Measurements from ENCODE around the gene ANKDD1A.

The ANKDD1A gene

GRCh38 chr15:64895285-64896065 lies 16.2 kb upstream of the ANKDD1A start:
- in situ Hi-C loops (cut with MboI; ENCODE audit: low sequenced_read_pairs) = no loop called here

DNA sequence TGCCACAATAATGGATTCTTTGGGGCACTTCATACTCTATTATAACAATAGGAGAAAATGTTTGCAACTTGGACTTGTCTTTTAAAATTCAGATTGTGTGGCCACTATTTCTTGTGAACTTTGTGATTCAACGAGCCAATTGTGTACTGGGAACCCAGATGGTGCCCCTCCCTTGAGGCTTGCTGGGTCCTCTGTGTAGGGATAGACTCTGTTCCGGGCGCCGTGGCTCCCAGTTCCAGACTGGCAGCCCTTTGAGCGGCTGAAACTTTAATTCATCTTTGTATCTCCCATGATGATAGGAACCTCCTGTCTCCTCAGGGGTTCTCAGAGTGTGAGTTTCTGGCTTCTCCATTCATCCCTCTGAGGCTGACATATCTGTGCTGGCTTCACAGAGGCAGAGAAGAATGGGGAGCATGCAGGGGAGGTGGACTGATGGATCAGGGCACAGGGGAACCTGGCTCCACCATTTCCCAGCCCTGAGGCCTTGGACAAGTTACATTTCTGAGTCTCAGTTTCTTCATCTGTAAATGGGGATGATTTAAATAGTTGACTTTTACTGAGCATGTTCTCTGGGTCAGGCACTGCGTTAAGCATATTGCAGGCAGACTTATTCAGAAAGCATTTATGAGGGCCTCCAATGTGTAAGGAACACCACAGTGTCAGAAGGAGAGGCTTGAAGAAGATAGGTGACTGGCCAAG lies 15.2 kb upstream of the ANKDD1A start:
- in situ Hi-C loops (cut with MboI; ENCODE audit: low sequenced_read_pairs) = no loop called here

GRCh38 chr15:64897345-64897985 lies 14.2 kb upstream of the ANKDD1A start:
- in situ Hi-C loops (cut with MboI; ENCODE audit: low sequenced_read_pairs) = no loop called here

DNA sequence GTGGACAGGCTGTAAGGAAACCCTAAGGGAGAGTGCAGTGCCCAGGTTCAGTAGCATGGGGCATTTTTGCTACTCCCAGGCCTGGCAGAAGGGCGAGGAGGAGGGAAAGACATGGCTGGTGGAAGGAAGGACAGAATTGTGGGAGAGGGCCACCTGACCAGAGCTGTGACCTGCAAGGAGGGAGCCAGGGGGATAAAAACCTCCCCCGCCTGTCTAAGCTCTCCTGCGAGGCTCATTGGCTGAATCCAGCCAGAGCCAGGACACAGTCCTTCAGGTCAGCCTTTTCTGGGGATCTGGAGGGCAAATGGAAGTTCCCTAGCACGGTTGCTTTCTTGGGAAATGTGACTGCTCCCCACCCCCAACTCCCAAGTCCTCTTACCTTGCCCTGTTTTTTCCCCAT lies 13.3 kb upstream of the ANKDD1A start:
- in situ Hi-C loops (cut with MboI; ENCODE audit: low sequenced_read_pairs) = no loop called here

GRCh38 chr15:64901141-64901540 lies 10.6 kb upstream of the ANKDD1A start:
- in situ Hi-C loops (cut with MboI; ENCODE audit: low sequenced_read_pairs) = loop anchor here (10.0 kb wide), 1 partner anchor 166 kb away; no protein-coding TSS in a partner anchor

DNA sequence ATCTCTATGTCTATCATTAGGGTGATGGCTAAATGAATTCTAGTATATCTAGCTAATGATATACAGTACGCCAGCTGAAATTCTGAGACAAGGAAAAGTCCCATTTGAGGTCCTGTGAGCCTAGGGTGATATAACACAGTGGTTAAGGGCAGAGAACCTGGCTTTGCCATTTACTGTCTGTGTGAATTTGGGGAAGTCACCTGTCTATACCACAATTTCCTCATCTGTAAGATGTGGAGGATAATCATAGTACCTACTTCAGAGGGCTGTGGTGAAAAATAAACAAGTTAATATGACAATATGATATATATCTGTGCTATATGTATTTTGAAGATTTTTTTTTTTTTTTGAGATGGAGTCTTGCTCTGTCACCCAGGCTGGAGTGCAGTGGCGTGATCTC lies 9.8 kb upstream of the ANKDD1A start:
- in situ Hi-C loops (cut with MboI; ENCODE audit: low sequenced_read_pairs) = loop anchor here (10.0 kb wide), 1 partner anchor 167 kb away; no protein-coding TSS in a partner anchor

GRCh38 chr15:64902863-64903262 lies 8.8 kb upstream of the ANKDD1A start:
- in situ Hi-C loops (cut with MboI; ENCODE audit: low sequenced_read_pairs) = loop anchor here (10.0 kb wide), 1 partner anchor 168 kb away; no protein-coding TSS in a partner anchor

GRCh38 chr15:64903326-64903950 lies 8.3 kb upstream of the ANKDD1A start:
- in situ Hi-C loops (cut with MboI; ENCODE audit: low sequenced_read_pairs) = loop anchor here (10.0 kb wide), 1 partner anchor 169 kb away; no protein-coding TSS in a partner anchor

DNA sequence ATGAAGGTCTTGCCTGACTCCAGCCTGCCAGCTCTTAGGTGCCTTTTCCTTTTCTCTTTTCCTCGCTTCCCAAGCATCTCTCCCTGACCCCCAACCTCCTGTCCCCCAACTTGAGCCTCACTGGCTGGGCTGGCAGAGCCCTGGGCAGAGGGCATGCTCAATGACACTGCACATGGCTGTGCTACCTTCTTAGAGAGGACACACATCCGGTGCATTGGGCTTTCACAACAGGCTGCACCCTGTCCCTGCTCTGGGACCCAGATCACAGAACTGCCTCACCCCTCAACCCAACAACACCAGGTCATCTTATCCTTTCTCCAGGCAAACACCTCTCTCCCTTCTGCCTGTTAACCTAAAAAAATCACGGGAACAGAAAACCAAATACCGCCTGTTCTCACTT lies 7.5 kb upstream of the ANKDD1A start:
- in situ Hi-C loops (cut with MboI; ENCODE audit: low sequenced_read_pairs) = loop anchor here (10.0 kb wide), 1 partner anchor 169 kb away; no protein-coding TSS in a partner anchor

- in situ Hi-C loops (cut with MboI; ENCODE audit: low sequenced_read_pairs) = loop anchor here (10.0 kb wide), 1 partner anchor 170 kb away; no protein-coding TSS in a partner anchor
Measured at GRCh38 chr15:64905119-64905831, 6.4 kb upstream of the ANKDD1A start.

GRCh38 chr15:64905941-64906340 lies 5.8 kb upstream of the ANKDD1A start:
- in situ Hi-C loops (cut with MboI; ENCODE audit: low sequenced_read_pairs) = loop anchor here (10.0 kb wide), 1 partner anchor 171 kb away; no protein-coding TSS in a partner anchor

DNA sequence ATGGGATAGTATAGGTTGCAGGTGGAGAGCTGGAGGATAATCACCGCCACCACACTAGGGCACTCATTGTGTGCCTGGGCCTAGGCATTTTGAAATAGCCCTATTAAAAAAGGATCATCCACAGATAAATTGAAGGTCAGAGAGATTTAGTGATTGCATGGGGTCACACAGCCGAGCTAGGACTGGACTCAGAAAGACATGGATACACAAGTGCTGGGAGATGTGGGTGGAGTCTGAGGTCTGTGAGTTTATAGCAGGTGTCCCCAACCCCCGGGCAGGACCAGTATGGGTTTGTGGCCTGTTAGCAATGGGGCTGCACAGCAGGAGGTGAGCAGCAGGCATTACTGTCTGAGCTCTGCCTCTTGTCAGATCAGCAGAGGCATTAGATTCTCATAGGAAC lies 5.3 kb upstream of the ANKDD1A start:
- in situ Hi-C loops (cut with MboI; ENCODE audit: low sequenced_read_pairs) = loop anchor here (10.0 kb wide), 1 partner anchor 172 kb away; no protein-coding TSS in a partner anchor

GRCh38 chr15:64907991-64908390 lies 3.7 kb upstream of the ANKDD1A start:
- in situ Hi-C loops (cut with MboI; ENCODE audit: low sequenced_read_pairs) = loop anchor here (10.0 kb wide), 1 partner anchor 173 kb away; no protein-coding TSS in a partner anchor

GRCh38 chr15:64909546-64909945 lies 2.2 kb upstream of the ANKDD1A start:
- in situ Hi-C loops (cut with MboI; ENCODE audit: low sequenced_read_pairs) = loop anchor here (10.0 kb wide), 1 partner anchor 175 kb away; no protein-coding TSS in a partner anchor

GRCh38 chr15:64912379-64913325 lies 950 bp downstream of the ANKDD1A start:
- in situ Hi-C loops (cut with MboI; ENCODE audit: low sequenced_read_pairs) = no loop called here

DNA sequence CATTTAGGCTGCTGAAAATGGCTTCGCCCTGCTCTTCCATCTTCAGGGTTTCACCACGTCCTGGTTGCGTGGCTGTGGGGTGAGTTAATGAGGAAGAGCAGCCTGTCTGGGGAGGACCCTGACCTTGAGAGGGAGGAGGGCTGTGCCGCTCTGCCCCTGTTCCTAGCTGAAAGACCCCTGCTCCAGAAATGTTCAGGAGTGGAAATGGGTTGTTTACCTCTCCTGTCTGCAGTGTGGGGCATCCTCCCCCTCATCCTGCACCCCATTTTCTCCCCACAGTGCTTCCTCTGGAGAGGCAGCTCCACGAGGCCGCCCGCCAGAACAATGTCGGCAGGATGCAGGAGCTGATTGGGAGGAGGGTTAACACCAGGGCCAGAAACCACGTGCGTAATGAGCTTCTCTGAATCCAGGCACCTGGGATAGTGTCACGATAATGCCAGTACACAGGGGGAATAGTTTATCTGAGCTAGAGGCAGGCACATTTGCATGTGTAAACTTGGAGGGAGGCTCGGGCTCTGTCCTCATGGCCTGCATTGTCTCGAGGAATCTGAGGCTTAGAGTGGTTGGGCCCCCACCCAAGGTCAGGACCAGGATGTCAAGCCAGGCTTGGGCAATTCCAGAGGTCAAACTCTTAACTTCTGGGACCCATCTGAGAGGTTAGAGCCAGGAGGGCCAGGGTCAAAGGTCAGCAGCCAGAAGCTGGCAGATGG lies 4.0 kb downstream of the ANKDD1A start:
- in situ Hi-C loops (cut with MboI; ENCODE audit: low sequenced_read_pairs) = no loop called here

GRCh38 chr15:64916365-64916764 lies 4.7 kb downstream of the ANKDD1A start:
- in situ Hi-C loops (cut with MboI; ENCODE audit: low sequenced_read_pairs) = no loop called here

- in situ Hi-C loops (cut with MboI; ENCODE audit: low sequenced_read_pairs) = no loop called here
Measured at GRCh38 chr15:64917211-64917610, 5.5 kb downstream of the ANKDD1A start.

All from HL-60/S4 (cell line).